Activated naive CD8-positive, alpha-beta T cell treated with anti-CD3 and anti-CD28 coated beads for 36 hours (primary cell): ENCODE data around the gene MAP6. TPM values are rescaled to one million over a fixed set of nuclear protein-coding genes. Genes with fewer than 3 reads are reported as not detected.
A peak's percentile ranks its signal among the peaks of the same experiment; 100 is the strongest.

Experiments
- DNase-seq: peaks from one replicate; pipeline ENCODE4 v3.0.0; 2021
- H3K27ac Mint-ChIP-seq: one replicate; pipeline ENCODE4 v1.8.0; 2022; ENCODE audit warnings: mild to moderate bottlenecking, moderate library complexity, mixed read lengths
- H3K27me3 Mint-ChIP-seq: one replicate; pipeline ENCODE4 v1.8.0; 2022; ENCODE audit warnings: mild to moderate bottlenecking, mixed read lengths
- H3K36me3 Mint-ChIP-seq: one replicate; pipeline ENCODE4 v1.8.0; 2021; ENCODE audit warnings: mild to moderate bottlenecking, mixed read lengths
- H3K4me1 Mint-ChIP-seq: one replicate; pipeline ENCODE4 v1.8.0; 2021; ENCODE audit warnings: mixed read lengths
- H3K4me3 Mint-ChIP-seq: one replicate; pipeline ENCODE4 v1.8.0; 2022; ENCODE audit warnings: mild to moderate bottlenecking, moderate library complexity, mixed read lengths
- H3K9me3 Mint-ChIP-seq: one replicate; pipeline ENCODE4 v1.8.0; 2022; ENCODE audit warnings: mixed read lengths
- total RNA-seq, 2 experiments: library from RNA; stranded (reverse); gene quantifications; one replicate each; pipeline ENCODE4 v1.2.3, GENCODE V29; 2021

The MAP6 gene
- total RNA-seq, 2 experiments from 2014 or later, result not detected

GRCh38 chr11:75553182-75553581 lies 115.7 kb downstream of the MAP6 start:
- Mint-ChIP-seq H3K27ac (no peak overlapping the region), H3K4me3 (no peak overlapping the region), H3K36me3 (no peaks in the 10 kb centered on the region), H3K27me3 (no peaks in the 10 kb centered on the region), H3K9me3 (no peaks in the 10 kb centered on the region), H3K4me1 (no peaks in the 10 kb centered on the region)
- no peak for DNase-seq

- Mint-ChIP-seq H3K9me3 (no peaks in the 10 kb centered on the region), H3K27me3 (peaks cover 3% of the 10 kb centered on the region), H3K36me3 (no peaks in the 10 kb centered on the region), H3K4me1 (peaks cover 3% of the 10 kb centered on the region), H3K27ac (peak overlapping the region; percentile 30), H3K4me3 (no peak overlapping the region)
- no peak for DNase-seq
These were observed 119.4 kb downstream of the MAP6 start for GRCh38 chr11:75549370-75549958.

- H3K27me3 Mint-ChIP-seq, result peaks cover 3% of the 10 kb centered on the region
- no peak overlapping the region for H3K4me3 Mint-ChIP-seq
- no peak for DNase-seq
- H3K4me1 Mint-ChIP-seq, result peaks cover 3% of the 10 kb centered on the region
- H3K36me3 Mint-ChIP-seq, result no peaks in the 10 kb centered on the region
- H3K9me3 Mint-ChIP-seq, result no peaks in the 10 kb centered on the region
- H3K27ac Mint-ChIP-seq, result no peak overlapping the region
These were observed 120.1 kb downstream of the MAP6 start for GRCh38 chr11:75548595-75549272.

GRCh38 chr11:75547617-75548058 lies 121.2 kb downstream of the MAP6 start:
- Mint-ChIP-seq H3K36me3 (no peaks in the 10 kb centered on the region), H3K4me1 (peaks cover 3% of the 10 kb centered on the region), H3K4me3 (no peak overlapping the region), H3K9me3 (no peaks in the 10 kb centered on the region), H3K27ac (no peak overlapping the region), H3K27me3 (peaks cover 3% of the 10 kb centered on the region)
- peak; percentile 30 for DNase-seq

- H3K4me3 Mint-ChIP-seq, result no peak overlapping the region
- peaks cover 3% of the 10 kb centered on the region for H3K27me3 Mint-ChIP-seq
- H3K4me1 Mint-ChIP-seq, result peaks cover 3% of the 10 kb centered on the region
- no peak for DNase-seq
- no peak overlapping the region for H3K27ac Mint-ChIP-seq
- H3K36me3 Mint-ChIP-seq, result no peaks in the 10 kb centered on the region
- H3K9me3 Mint-ChIP-seq, result no peaks in the 10 kb centered on the region
These were observed 121.7 kb downstream of the MAP6 start for GRCh38 chr11:75547177-75547576.

GRCh38 chr11:75543806-75544205 lies 125.0 kb downstream of the MAP6 start:
- no peak overlapping the region for H3K27ac Mint-ChIP-seq
- no peak overlapping the region for H3K4me3 Mint-ChIP-seq
- no peaks in the 10 kb centered on the region for H3K36me3 Mint-ChIP-seq
- H3K4me1 Mint-ChIP-seq, result peaks cover 3% of the 10 kb centered on the region
- DNase-seq, result no peak
- H3K9me3 Mint-ChIP-seq, result no peaks in the 10 kb centered on the region
- peaks cover 3% of the 10 kb centered on the region for H3K27me3 Mint-ChIP-seq

- no peak for DNase-seq
- no peak overlapping the region for H3K27ac Mint-ChIP-seq
- no peaks in the 10 kb centered on the region for H3K9me3 Mint-ChIP-seq
- peaks cover 6% of the 10 kb centered on the region for H3K4me1 Mint-ChIP-seq
- H3K36me3 Mint-ChIP-seq, result no peaks in the 10 kb centered on the region
- no peak overlapping the region for H3K4me3 Mint-ChIP-seq
- peaks cover 10% of the 10 kb centered on the region for H3K27me3 Mint-ChIP-seq
These were observed 126.8 kb downstream of the MAP6 start for GRCh38 chr11:75542088-75542438.

- Mint-ChIP-seq H3K36me3 (no peaks in the 10 kb centered on the region), H3K27me3 (peaks cover 10% of the 10 kb centered on the region), H3K27ac (no peak overlapping the region), H3K4me3 (no peak overlapping the region), H3K4me1 (peaks cover 11% of the 10 kb centered on the region), H3K9me3 (no peaks in the 10 kb centered on the region)
- no peak for DNase-seq
These were observed 127.4 kb downstream of the MAP6 start for GRCh38 chr11:75541193-75542087.

- no peak overlapping the region for H3K4me3 Mint-ChIP-seq
- H3K9me3 Mint-ChIP-seq, result no peaks in the 10 kb centered on the region
- H3K27me3 Mint-ChIP-seq, result peaks cover 8% of the 10 kb centered on the region
- no peaks in the 10 kb centered on the region for H3K36me3 Mint-ChIP-seq
- no peak for DNase-seq
- peaks cover 11% of the 10 kb centered on the region for H3K4me1 Mint-ChIP-seq
- H3K27ac Mint-ChIP-seq, result no peak overlapping the region
These were observed 129.1 kb downstream of the MAP6 start for GRCh38 chr11:75539459-75540334.

GRCh38 chr11:75538150-75538942 lies 130.5 kb downstream of the MAP6 start:
- Mint-ChIP-seq H3K4me1 (peaks cover 11% of the 10 kb centered on the region), H3K36me3 (no peaks in the 10 kb centered on the region), H3K9me3 (no peaks in the 10 kb centered on the region), H3K27me3 (peaks cover 7% of the 10 kb centered on the region), H3K27ac (no peak overlapping the region), H3K4me3 (no peak overlapping the region)
- DNase-seq, result no peak

- Mint-ChIP-seq H3K4me3 (no peak overlapping the region), H3K36me3 (no peaks in the 10 kb centered on the region)
These were observed 131.1 kb downstream of the MAP6 start for GRCh38 chr11:75537740-75538139.

More at GRCh38 chr11:75537740-75538139, 131.1 kb downstream of the MAP6 start:
- peaks cover 11% of the 10 kb centered on the region for H3K4me1 Mint-ChIP-seq
- no peaks in the 10 kb centered on the region for H3K9me3 Mint-ChIP-seq
- DNase-seq, result no peak
- H3K27me3 Mint-ChIP-seq, result peaks cover 7% of the 10 kb centered on the region
- no peak overlapping the region for H3K27ac Mint-ChIP-seq
